Esophagus squamous epithelium (tissue), 4 donors: Measurements from ENCODE around the gene NUCB1.

Source experiments
- CTCF ChIP-seq, 6 experiments: fragments of 450-650 bp in 4 of 6; fragments of 200-600 bp in 2 of 6; sonication (generic) in 2 of 6; IDR thresholded peaks; one replicate each; pipeline ENCODE4 v1.5.1; 2016 to 2019; ENCODE audit warnings: antibody characterized with exemption in 6 of 6, mild to moderate bottlenecking in 4 of 6, moderate library complexity in 4 of 6
- POLR2A ChIP-seq, 4 donors: fragments of 450-650 bp; IDR thresholded peaks; one replicate each; pipeline ENCODE4 v1.6.1; 2017; ENCODE audit warnings: antibody characterized with exemption in 4 of 4, mild to moderate bottlenecking in 4 of 4, moderate library complexity in 3 of 4

- no peak for TF ChIP-seq POLR2A (IDR thresholded peaks at IDR 0.05)
- no peak for TF ChIP-seq CTCF (IDR thresholded peaks at IDR 0.05)
These were observed 2.9 kb upstream of the NUCB1 start for GRCh38 chr19:48897181-48897580.
